NCI-H1436 treated with DMSO at 0.1 percent for 48 hours (cell line): ENCODE measurements around the gene TET1.
"Not testable (repeated sequence)": the region's sequence is repeated elsewhere in the genome, so short reads cannot be mapped to it uniquely, and the experiment has no call there.

ENCODE experiments used
- DNase-seq: peaks from one replicate; lab custom pipeline; 2025; lab: John Stamatoyannopoulos, UW

Gene TET1

GRCh38 chr10:68564712-68565111 lies 4.6 kb downstream of the TET1 start:
- DNase-seq: no peak

- no peak for DNase-seq
Measured at GRCh38 chr10:68565658-68566057, 5.5 kb downstream of the TET1 start.

- DNase-seq: no peak
Measured at GRCh38 chr10:68566351-68566750, 6.2 kb downstream of the TET1 start.

GRCh38 chr10:68566955-68567354 lies 6.8 kb downstream of the TET1 start:
- DNase-seq: no peak

- no peak for DNase-seq
Measured at GRCh38 chr10:68572151-68572550, 12.0 kb downstream of the TET1 start.

GRCh38 chr10:68574051-68574450 lies 13.9 kb downstream of the TET1 start:
- no peak for DNase-seq

GRCh38 chr10:68576118-68576517 lies 16.0 kb downstream of the TET1 start:
- DNase-seq: no peak

- no peak for DNase-seq
Measured at GRCh38 chr10:68578974-68579373, 18.8 kb downstream of the TET1 start.

- not testable (repeated sequence) for DNase-seq
Measured at GRCh38 chr10:68584187-68584586, 24.1 kb downstream of the TET1 start.

GRCh38 chr10:68586606-68587305 lies 26.6 kb downstream of the TET1 start:
- DNase-seq: no peak

GRCh38 chr10:68594405-68594804 lies 34.3 kb downstream of the TET1 start:
- DNase-seq: no peak

GRCh38 chr10:68595513-68595912 lies 35.4 kb downstream of the TET1 start:
- DNase-seq: no peak

- DNase-seq: no peak
Measured at GRCh38 chr10:68597407-68597806, 37.3 kb downstream of the TET1 start.

- DNase-seq: no peak
Measured at GRCh38 chr10:68598978-68599770, 39.0 kb downstream of the TET1 start.

- no peak for DNase-seq
Measured at GRCh38 chr10:68599771-68600040, 39.6 kb downstream of the TET1 start.

- DNase-seq: peak; percentile 86
Measured at GRCh38 chr10:68600041-68600778, 40.1 kb downstream of the TET1 start.

- no peak for DNase-seq
Measured at GRCh38 chr10:68601501-68602265, 41.5 kb downstream of the TET1 start.

GRCh38 chr10:68602434-68602833 lies 42.3 kb downstream of the TET1 start:
- DNase-seq: no peak

- no peak for DNase-seq
Measured at GRCh38 chr10:68603766-68604165, 43.6 kb downstream of the TET1 start.

- no peak for DNase-seq
Measured at GRCh38 chr10:68604441-68604840, 44.3 kb downstream of the TET1 start.

GRCh38 chr10:68606918-68607317 lies 46.8 kb downstream of the TET1 start:
- DNase-seq: no peak

GRCh38 chr10:68610023-68610422 lies 49.9 kb downstream of the TET1 start:
- not testable (repeated sequence) for DNase-seq
